Panc1 (cell line): Measurements from ENCODE around the gene BDH2. TPM values are rescaled to one million over a fixed set of nuclear protein-coding genes. Genes with fewer than 3 reads are reported as not detected.

Experiments
- ATAC-seq: fragments of 200-7000 bp; cut with Tn5 transposase; 2 replicates; pipeline ENCODE4 v1.9.1; 2020; ENCODE audit warnings: mild to moderate bottlenecking, moderate library complexity
- BruUV-seq: library from RNA; stranded (reverse); fragments of 400-500 nt; replicated peaks from 2 replicates; lab custom pipeline; 2021; lab: Mats Ljungman, UMichigan
- CTCF ChIA-PET: fragments of 300-600 bp; sonication (Branson Sonifier 250); formaldehyde crosslinking; loops from one replicate; lab custom pipeline; 2022; ENCODE audit warnings: antibody characterized with exemption; lab: Charles Lee
- POLR2A ChIA-PET: fragments of 300-600 bp; sonication (Branson Sonifier 250); formaldehyde crosslinking; loops from one replicate; lab custom pipeline; 2022; ENCODE audit warnings: antibody characterized with exemption; lab: Charles Lee
- DNase-seq: peaks from one replicate; pipeline ENCODE4 v3.0.0-alpha.2; 2010; ENCODE audit warnings: low read depth, low spot score
- H3K27ac ChIP-seq: 2 replicates; pipeline ENCODE4 v1.5.1; 2011; ENCODE audit warnings: mild to moderate bottlenecking, low read length, inconsistent platforms
- H3K27me3 ChIP-seq: fragments of 200-500 bp; sonication (Bioruptor generic); 2 replicates; pipeline ENCODE4 v1.6.0; 2014; ENCODE audit warnings: low read length, inconsistent platforms; ENCODE audit not compliant: control insufficient read depth, insufficient read depth
- H3K36me3 ChIP-seq: fragments of 200-500 bp; sonication (Bioruptor generic); 2 replicates; pipeline ENCODE4 v1.5.1; 2014; ENCODE audit warnings: inconsistent platforms, mild to moderate bottlenecking, low read length, moderate library complexity; ENCODE audit not compliant: control insufficient read depth, insufficient read depth
- H3K4me1 ChIP-seq: 2 replicates; pipeline ENCODE4 v1.5.1; 2011; ENCODE audit warnings: inconsistent platforms, mild to moderate bottlenecking, low read length, moderate library complexity; ENCODE audit not compliant: control insufficient read depth, insufficient read depth
- H3K4me3 ChIP-seq, 2 experiments: 2 replicates each; pipeline ENCODE4 v1.5.1; 2011 to 2012; ENCODE audit warnings: low read depth in 2 of 2, low read length in 2 of 2, mild to moderate bottlenecking in 2 of 2, inconsistent platforms in 1 of 2, moderate library complexity in 1 of 2
- H3K9me3 ChIP-seq: fragments of 200-500 bp; sonication (Bioruptor generic); 2 replicates; pipeline ENCODE4 v1.5.1; 2014; ENCODE audit warnings: low read depth, mild to moderate bottlenecking, inconsistent platforms, low read length, moderate library complexity; ENCODE audit not compliant: control insufficient read depth, insufficient read depth
- CTCF ChIP-seq: fragments of 450-650 bp; IDR thresholded peaks from 2 replicates; pipeline ENCODE4 v1.5.1; 2017; ENCODE audit warnings: mild to moderate bottlenecking
- POLR2AphosphoS5 ChIP-seq: IDR thresholded peaks from 2 replicates; pipeline ENCODE4 v1.6.1; 2012; ENCODE audit warnings: mild to moderate bottlenecking, low read depth, low read length, moderate library complexity
- SIN3A ChIP-seq: IDR thresholded peaks from 2 replicates; pipeline ENCODE4 v1.6.1; 2012; ENCODE audit warnings: low read depth, mild to moderate bottlenecking, low read length, moderate library complexity, borderline replicate concordance; ENCODE audit not compliant: insufficient read depth
- TCF7L2 ChIP-seq: IDR thresholded peaks from 2 replicates; pipeline ENCODE4 v1.6.1; 2011; ENCODE audit warnings: mild to moderate bottlenecking, low read depth, low read length, inconsistent platforms
- in situ Hi-C: cut with HindIII; loops from 2 replicates; pipeline ENCODE4 v1.10.0; 2016; ENCODE audit warnings: low sequenced_read_pairs, low pct_unique_long_range_greater_than_20kb
- intact Hi-C: fragments of 100-400 bp; cut with micrococcal nuclease; formaldehyde crosslinking; loops from one replicate; pipeline ENCODE4 v1.10.0; 2022; ENCODE audit not compliant: unreplicated experiment
- total RNA-seq: library from RNA; stranded (reverse); gene quantifications from one replicate; pipeline ENCODE4 v1.2.1, GENCODE V29; 2021; ENCODE audit not compliant: unreplicated experiment
- TF ChIP-seq, protein P1 (sequence below), 2 experiments: IDR thresholded peaks; 2 replicates each; pipeline ENCODE4 v1.6.1; 2011 to 2012; ENCODE audit warnings: low read depth in 2 of 2, control low read depth in 1 of 2, low read length in 1 of 2, mild to moderate bottlenecking in 1 of 2, moderate library complexity in 1 of 2; ENCODE audit not compliant: insufficient read depth in 1 of 2

Gene BDH2
- total RNA-seq, 1 experiment from 2014 or later = 0.98 TPM

DNA sequence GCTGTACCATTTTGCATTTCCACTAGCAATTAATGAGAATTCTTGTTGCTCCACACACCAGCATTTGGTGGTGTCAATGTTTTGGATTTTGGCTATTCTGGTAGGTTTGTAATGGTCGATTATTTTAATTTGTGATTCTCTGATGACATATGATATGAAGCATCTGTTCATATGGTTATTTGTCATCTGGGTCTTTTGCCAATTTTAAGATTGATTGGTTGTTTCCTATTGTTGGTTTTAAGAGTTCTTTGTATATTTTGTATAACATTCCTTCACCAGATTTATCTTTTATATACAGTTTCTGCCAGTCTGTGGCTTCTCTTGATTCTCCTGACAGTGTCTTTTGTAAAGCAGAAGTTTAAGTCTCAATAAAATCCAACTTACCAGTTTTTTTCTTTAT is 18.5 kb upstream of the BDH2 start:
- peaks cover 14% of the 10 kb centered on the region; the same call in 1 of the 2 replicates for H3K36me3 ChIP-seq
- no peaks in the 10 kb centered on the region for H3K9me3 ChIP-seq
- CTCF ChIA-PET = no interaction called here
- no peak for DNase-seq
- POLR2A ChIA-PET = no interaction called here
- TF ChIP-seq SIN3A (no peak), TCF7L2 (no peak), POLR2AphosphoS5 (no peak)
- TF ChIP-seq, protein P1, sequence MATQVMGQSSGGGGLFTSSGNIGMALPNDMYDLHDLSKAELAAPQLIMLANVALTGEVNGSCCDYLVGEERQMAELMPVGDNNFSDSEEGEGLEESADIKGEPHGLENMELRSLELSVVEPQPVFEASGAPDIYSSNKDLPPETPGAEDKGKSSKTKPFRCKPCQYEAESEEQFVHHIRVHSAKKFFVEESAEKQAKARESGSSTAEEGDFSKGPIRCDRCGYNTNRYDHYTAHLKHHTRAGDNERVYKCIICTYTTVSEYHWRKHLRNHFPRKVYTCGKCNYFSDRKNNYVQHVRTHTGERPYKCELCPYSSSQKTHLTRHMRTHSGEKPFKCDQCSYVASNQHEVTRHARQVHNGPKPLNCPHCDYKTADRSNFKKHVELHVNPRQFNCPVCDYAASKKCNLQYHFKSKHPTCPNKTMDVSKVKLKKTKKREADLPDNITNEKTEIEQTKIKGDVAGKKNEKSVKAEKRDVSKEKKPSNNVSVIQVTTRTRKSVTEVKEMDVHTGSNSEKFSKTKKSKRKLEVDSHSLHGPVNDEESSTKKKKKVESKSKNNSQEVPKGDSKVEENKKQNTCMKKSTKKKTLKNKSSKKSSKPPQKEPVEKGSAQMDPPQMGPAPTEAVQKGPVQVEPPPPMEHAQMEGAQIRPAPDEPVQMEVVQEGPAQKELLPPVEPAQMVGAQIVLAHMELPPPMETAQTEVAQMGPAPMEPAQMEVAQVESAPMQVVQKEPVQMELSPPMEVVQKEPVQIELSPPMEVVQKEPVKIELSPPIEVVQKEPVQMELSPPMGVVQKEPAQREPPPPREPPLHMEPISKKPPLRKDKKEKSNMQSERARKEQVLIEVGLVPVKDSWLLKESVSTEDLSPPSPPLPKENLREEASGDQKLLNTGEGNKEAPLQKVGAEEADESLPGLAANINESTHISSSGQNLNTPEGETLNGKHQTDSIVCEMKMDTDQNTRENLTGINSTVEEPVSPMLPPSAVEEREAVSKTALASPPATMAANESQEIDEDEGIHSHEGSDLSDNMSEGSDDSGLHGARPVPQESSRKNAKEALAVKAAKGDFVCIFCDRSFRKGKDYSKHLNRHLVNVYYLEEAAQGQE (IDR thresholded peaks at IDR 0.05; ENCODE audit: insufficient read depth in 1 of 2, low read depth in 2 of 2, low read length in 1 of 2) = no peak
- BruUV-seq = no TSS peak
- ATAC-seq = no peak
- intact Hi-C loops = no loop called here
- in situ Hi-C loops = no loop called here
- H3K27me3 ChIP-seq = no peaks in the 10 kb centered on the region
- H3K4me1 ChIP-seq = no peaks in the 10 kb centered on the region
- H3K4me3 ChIP-seq = no peak overlapping the region
- H3K27ac ChIP-seq = no peak overlapping the region

DNA sequence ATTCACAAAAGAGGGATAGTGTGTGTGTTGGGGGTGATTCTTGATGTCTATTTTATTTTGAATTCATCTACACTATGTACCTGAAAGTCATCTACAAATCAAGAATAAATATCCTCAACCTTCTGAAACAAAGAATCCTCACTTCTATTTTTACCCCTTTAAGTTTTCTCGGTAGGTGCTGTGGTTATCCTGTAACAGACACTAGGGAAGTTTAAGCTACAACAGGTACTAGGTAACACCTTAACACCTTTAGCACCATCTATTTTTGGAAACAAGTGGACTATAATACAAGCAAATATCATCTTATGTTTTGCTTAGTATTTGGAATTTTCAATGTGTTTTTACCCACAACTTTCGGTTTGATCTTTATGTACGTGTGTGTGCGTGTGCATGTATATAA is 12.0 kb upstream of the BDH2 start:
- TF ChIP-seq SIN3A (no peak), TCF7L2 (no peak), CTCF (no peak), POLR2AphosphoS5 (no peak)
- no peaks in the 10 kb centered on the region for H3K9me3 ChIP-seq
- intact Hi-C loops = no loop called here
- in situ Hi-C loops = no loop called here
- H3K36me3 ChIP-seq = peaks cover 19% of the 10 kb centered on the region; the same call in 1 of the 2 replicates
- no peak for DNase-seq
- ATAC-seq = no peak
- CTCF ChIA-PET = no interaction called here
- no peak overlapping the region for H3K4me3 ChIP-seq
- no peaks in the 10 kb centered on the region for H3K27me3 ChIP-seq
- H3K4me1 ChIP-seq = no peaks in the 10 kb centered on the region
- POLR2A ChIA-PET = no interaction called here
- no TSS peak for BruUV-seq
- H3K27ac ChIP-seq = no peak overlapping the region

- ATAC-seq (no peak), DNase-seq (no peak)
- H3K4me3 ChIP-seq = no peak overlapping the region
- intact Hi-C loops (no loop called here), in situ Hi-C loops (no loop called here)
- no peaks in the 10 kb centered on the region for H3K9me3 ChIP-seq
- no peak overlapping the region for H3K27ac ChIP-seq
- H3K4me1 ChIP-seq = no peaks in the 10 kb centered on the region
- TF ChIP-seq POLR2AphosphoS5 (no peak), CTCF (no peak), TCF7L2 (no peak), SIN3A (no peak)
- TF ChIP-seq, protein P1 (IDR thresholded peaks at IDR 0.05; ENCODE audit: insufficient read depth in 1 of 2, low read depth in 2 of 2, low read length in 1 of 2) = no peak
- H3K27me3 ChIP-seq = no peaks in the 10 kb centered on the region
- POLR2A ChIA-PET = interaction anchor here (0.6 kb wide), 1 partner anchor 49 kb away, joined by 3 read pairs; no protein-coding TSS in a partner anchor
- CTCF ChIA-PET = no interaction called here
- BruUV-seq = no TSS peak
- peaks cover 12% of the 10 kb centered on the region; the same call in 1 of the 2 replicates for H3K36me3 ChIP-seq
These were observed 8.9 kb upstream of the BDH2 start for GRCh38 chr4:103108542-103108941.
